ENCODE results near the gene TMEM209.

TMEM209 gene

DNA sequence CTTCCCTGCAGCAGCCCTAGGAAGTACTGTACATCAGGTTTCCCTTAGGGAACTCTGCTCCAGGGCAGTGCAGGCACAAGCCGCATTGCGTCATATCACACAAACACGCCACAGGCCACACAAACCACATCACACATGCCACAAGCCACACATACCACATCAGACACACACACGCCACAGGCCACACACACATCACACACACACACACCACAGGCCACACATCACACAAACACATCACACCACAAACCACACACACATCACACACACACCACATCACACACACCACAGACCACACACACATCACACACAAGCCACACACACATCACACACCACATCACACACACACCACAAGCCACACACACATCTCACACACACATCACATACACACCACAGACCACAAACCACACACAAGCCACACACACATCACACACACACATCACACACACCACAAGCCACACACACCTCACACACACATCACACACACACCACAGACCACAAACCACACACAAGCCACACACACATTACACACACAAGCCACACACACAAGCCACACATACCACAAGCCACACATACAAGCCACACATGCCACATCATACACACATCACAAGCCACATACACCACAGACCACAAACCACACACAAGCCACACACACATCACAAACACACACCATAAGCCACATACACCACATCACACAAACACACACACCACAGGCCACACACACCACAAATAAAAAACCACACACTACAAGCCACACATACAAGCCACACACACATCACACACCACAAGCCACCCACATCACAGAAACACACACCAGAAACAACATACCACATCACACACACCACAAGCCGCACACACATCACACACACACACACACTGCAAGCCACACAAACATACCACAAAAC, 53.4 kb downstream of the TMEM209 start:
- POLR2A ChIA-PET: no interaction called here
- TF ChIP-seq, protein P1, sequence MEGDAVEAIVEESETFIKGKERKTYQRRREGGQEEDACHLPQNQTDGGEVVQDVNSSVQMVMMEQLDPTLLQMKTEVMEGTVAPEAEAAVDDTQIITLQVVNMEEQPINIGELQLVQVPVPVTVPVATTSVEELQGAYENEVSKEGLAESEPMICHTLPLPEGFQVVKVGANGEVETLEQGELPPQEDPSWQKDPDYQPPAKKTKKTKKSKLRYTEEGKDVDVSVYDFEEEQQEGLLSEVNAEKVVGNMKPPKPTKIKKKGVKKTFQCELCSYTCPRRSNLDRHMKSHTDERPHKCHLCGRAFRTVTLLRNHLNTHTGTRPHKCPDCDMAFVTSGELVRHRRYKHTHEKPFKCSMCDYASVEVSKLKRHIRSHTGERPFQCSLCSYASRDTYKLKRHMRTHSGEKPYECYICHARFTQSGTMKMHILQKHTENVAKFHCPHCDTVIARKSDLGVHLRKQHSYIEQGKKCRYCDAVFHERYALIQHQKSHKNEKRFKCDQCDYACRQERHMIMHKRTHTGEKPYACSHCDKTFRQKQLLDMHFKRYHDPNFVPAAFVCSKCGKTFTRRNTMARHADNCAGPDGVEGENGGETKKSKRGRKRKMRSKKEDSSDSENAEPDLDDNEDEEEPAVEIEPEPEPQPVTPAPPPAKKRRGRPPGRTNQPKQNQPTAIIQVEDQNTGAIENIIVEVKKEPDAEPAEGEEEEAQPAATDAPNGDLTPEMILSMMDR (IDR thresholded peaks at IDR 0.05; ENCODE audit: insufficient read depth, low read length, missing control alignments): no peak
- CTCF ChIA-PET: interaction anchor here (1.0 kb wide), 1 partner anchor 355 kb away, joined by 3 read pairs; no protein-coding TSS in a partner anchor
- no peak overlapping the region for H3K4me3 ChIP-seq (ENCODE audit: low read depth, low read length)
- no peak for DNase-seq (ENCODE audit: low read depth, low spot score)

DNA sequence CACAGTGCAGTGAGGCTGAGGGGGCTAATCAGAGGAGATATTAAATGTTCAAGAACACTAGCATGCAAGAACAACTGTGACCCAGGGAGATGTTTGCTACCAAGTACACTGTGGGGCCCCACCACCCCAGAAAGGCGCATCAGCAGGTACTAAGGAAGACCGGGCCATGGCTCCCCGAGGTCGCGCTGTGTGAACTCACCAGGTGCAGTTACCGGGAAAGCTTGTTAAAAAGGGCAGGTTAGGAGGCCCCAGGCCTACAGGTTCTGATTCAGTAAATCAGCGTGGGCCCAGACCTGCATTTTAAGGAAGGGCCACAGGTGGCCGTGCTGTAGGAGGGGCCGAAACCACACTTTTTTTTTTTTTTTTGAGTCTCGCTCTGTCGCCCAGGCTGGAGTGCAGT, 54.6 kb downstream of the TMEM209 start:
- H3K4me3 ChIP-seq (ENCODE audit: low read depth, low read length): no peak overlapping the region
- DNase-seq (ENCODE audit: low read depth, low spot score): no peak
- CTCF ChIA-PET: no interaction called here
- TF ChIP-seq, protein P1 (IDR thresholded peaks at IDR 0.05; ENCODE audit: insufficient read depth, low read length, missing control alignments): no peak
- POLR2A ChIA-PET: interaction anchor here (0.6 kb wide), 1 partner anchor 637 kb away, joined by 3 read pairs; no protein-coding TSS in a partner anchor

DNA sequence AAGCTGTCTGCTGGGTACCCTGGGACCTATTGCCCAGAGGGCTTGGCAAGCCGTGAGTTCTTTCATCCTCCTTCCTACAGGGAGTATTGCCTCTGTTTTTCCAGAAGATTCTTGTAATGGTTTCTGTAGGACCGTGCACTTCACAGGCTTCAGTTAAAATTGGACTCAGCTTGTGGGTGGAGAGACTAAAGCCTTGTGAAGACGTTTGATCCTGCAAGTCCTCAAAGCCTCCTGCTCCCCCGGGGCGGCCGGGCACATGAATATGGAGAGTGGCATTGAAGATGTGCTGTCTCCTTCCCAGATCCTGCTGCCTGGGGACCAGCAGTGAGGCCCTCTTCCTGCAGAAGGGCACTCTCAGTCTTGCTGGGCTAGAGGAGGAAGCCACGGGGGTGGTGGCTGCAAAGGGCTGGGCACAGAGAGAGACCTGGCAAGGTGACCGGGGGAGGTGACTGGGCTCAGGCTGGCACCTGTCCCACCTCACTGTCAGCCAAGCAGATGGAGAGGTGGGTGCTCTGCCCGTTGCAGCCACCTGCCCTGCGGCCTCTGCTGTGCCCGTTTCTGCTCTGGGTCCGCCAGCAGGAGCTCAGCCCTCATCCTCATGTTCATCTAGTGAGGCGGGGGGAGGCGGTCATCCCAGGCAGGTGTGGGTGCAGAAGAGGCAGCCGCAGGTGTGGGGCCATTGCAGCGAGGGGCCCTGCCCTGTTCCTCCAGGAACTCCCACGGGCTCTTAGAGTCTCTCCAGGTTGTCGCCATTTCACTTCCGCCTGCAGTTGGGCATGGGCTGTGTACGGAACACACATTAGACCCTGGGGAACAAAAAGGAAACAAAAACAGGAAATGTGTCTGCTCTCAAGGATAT, 55.7 kb downstream of the TMEM209 start:
- POLR2A ChIA-PET: no interaction called here
- H3K4me3 ChIP-seq (ENCODE audit: low read depth, low read length): no peak overlapping the region
- DNase-seq (ENCODE audit: low read depth, low spot score): no peak
- CTCF ChIA-PET: interaction anchor here (1.0 kb wide), 1 partner anchor 9 kb away, joined by 3 read pairs; no protein-coding TSS in a partner anchor
- TF ChIP-seq, protein P1 (IDR thresholded peaks at IDR 0.05; ENCODE audit: insufficient read depth, low read length, missing control alignments): no peak

DNA sequence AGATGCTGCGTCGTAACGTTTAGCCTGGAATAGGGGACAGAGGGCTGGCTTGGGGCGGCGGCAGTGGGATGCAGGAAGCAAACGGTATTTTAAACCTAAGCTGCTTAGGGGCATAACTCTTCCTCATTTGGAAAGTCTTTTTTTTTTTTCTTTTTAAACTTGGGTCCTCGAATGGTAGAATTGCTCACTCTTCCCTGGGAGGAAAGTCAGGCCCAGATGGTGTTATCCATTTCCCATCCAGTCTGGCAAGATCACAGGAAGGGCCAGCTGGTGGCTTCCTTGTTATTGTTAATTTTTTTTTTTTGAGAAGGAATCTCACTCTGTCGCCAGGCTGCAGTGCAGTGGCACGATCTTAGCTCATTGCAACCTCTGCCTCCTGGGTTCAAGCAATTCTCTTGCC, 56.6 kb downstream of the TMEM209 start:
- ChIA-PET POLR2A (no interaction called here), CTCF (interaction anchor here (1.0 kb wide), 1 partner anchor 8 kb away, joined by 3 read pairs; no protein-coding TSS in a partner anchor)
- TF ChIP-seq, protein P1 (IDR thresholded peaks at IDR 0.05; ENCODE audit: insufficient read depth, low read length, missing control alignments): no peak
- H3K4me3 ChIP-seq (ENCODE audit: low read depth, low read length): no peak overlapping the region
- DNase-seq (ENCODE audit: low read depth, low spot score): no peak

DNA sequence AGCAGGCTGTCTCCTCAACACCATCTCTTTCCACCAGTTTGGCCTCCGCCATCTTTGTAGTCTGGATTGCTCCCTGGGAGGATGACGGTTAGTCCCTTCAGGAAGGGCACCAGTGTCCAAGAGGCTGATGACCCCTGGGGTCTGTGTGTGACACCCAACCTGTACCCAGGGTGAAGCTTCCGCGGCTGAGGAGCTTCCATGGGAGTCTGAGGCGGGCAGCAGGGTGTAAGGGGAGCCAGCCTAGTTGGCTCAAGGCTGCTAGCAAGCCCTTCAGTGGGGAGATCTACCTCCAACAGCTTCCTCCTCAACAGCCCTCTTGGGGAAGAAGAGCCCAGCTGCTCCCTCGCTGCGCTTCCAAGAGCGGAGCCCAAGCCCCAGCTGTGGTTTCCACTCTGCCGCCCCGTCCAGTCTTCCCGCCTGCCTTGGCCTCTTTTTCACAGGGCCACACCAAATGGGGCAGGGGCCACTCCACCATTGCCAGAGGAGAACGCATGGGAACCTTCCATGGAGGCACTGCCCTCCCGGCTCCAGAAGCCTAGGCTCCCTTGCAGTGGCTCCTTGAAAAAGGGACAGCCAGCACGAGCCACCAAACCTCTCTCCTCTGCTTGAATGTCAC, 57.4 kb downstream of the TMEM209 start:
- no peak for DNase-seq (ENCODE audit: low read depth, low spot score)
- CTCF ChIA-PET: no interaction called here
- POLR2A ChIA-PET: no interaction called here
- TF ChIP-seq, protein P1 (IDR thresholded peaks at IDR 0.05; ENCODE audit: insufficient read depth, low read length, missing control alignments): no peak
- no peak overlapping the region for H3K4me3 ChIP-seq (ENCODE audit: low read depth, low read length)
